ENCODE measurements around the gene GLT8D2. TPM values are rescaled to one million over a fixed set of nuclear protein-coding genes. Genes with fewer than 3 reads are reported as not detected.

Gene GLT8D2
- total RNA-seq, 1 experiment from 2014 or later, result 3.8 TPM

GRCh38 chr12:104095289-104095688, 45.3 kb upstream of the GLT8D2 start:
- Histone ChIP-seq H3K79me2 (ENCODE audit: insufficient read depth, low read length) (no peaks in the 10 kb centered on the region), H2BK12ac (ENCODE audit: insufficient read length, low read depth, low read length) (no peak overlapping the region), H3K79me1 (ENCODE audit: insufficient read depth, low read depth, low read length, poor library complexity, severe bottlenecking) (no peaks in the 10 kb centered on the region), H3K23me2 (ENCODE audit: insufficient read length, low read depth, low read length, poor library complexity, severe bottlenecking) (no peaks in the 10 kb centered on the region), H3K4ac (ENCODE audit: low read depth, low read length) (no peak overlapping the region), H4K20me1 (ENCODE audit: control insufficient read depth, insufficient read depth, insufficient read length) (no peaks in the 10 kb centered on the region), H3K14ac (ENCODE audit: insufficient read depth, low read length) (no peak overlapping the region), H3K27me3 (ENCODE audit: insufficient read depth, low read length) (no peaks in the 10 kb centered on the region), H2AFZ (ENCODE audit: low read length) (no peak overlapping the region), H4K8ac (replicated peaks; ENCODE audit: insufficient read length, low read depth, low read length) (no peak overlapping the region), H3T11ph (ENCODE audit: low read length) (no peak overlapping the region), H3K23ac (ENCODE audit: insufficient read length, low read depth, low read length) (no peak overlapping the region), H3K18ac (ENCODE audit: insufficient read length, low read depth, low read length) (no peak overlapping the region), H3K9ac (ENCODE audit: extremely low read depth, insufficient read length, low read length) (no peak overlapping the region), H3K4me1 (ENCODE audit: insufficient read depth, low read length) (no peaks in the 10 kb centered on the region), H3K56ac (ENCODE audit: insufficient read length, low read depth, low read length) (no peak overlapping the region), H3K4me2 (ENCODE audit: insufficient read depth, insufficient read length, low read length) (no peak overlapping the region), H3K9me3 (ENCODE audit: control insufficient read depth, low read depth, low read length) (no peaks in the 10 kb centered on the region), H4K91ac (ENCODE audit: insufficient read length, low read depth, low read length) (no peak overlapping the region), H2AK5ac (ENCODE audit: insufficient read length, low read length) (no peak overlapping the region), H4K5ac (ENCODE audit: insufficient read length, low read depth, low read length) (no peak overlapping the region), H2BK120ac (ENCODE audit: low read depth, low read length, poor library complexity, severe bottlenecking) (no peak overlapping the region), H3K27ac (ENCODE audit: insufficient read length, low read depth, low read length) (no peak overlapping the region), H2BK5ac (ENCODE audit: insufficient read length, low read length) (no peak overlapping the region), H2BK15ac (ENCODE audit: low read depth, low read length) (no peak overlapping the region), H2BK20ac (ENCODE audit: low read depth, low read length, poor library complexity, severe bottlenecking) (no peak overlapping the region)
- Mint-ChIP-seq H3K4me1 (peaks cover 8 to 11% of the 10 kb centered on the region in 2 experiments; a peak in 3 of 4 replicates), H3K27ac (no peak overlapping the region), H3K4me3 (no peak overlapping the region), H3K9me3 (no peaks in the 10 kb centered on the region; a peak in 1 of 5 replicates), H3K36me3 (ENCODE audit: insufficient read depth in 1 of 3, low read depth in 3 of 3) (peaks cover 0 to 6% (median 5%) of the 10 kb centered on the region in 3 experiments; a peak in 4 of 7 replicates), H3K27me3 (ENCODE audit: low read depth) (no peaks in the 10 kb centered on the region)
- no peak for DNase-seq
- TF ChIP-seq CTCF (conservative IDR thresholded peaks at IDR 0.05), result no peak
- WGBS (ENCODE audit: extremely low coverage, insufficient read length, low lambda C conversion rate), result no CpG with 5 or more reads among the region's 1 CpG

Data from H9 (cell line).